Raji (cell line): ENCODE results near the gene FAM222B.
A peak's percentile ranks its signal among the peaks of the same experiment; 100 is the strongest.

Experiments
- POLR2A ChIP-seq: IDR thresholded peaks from 2 replicates; pipeline ENCODE4 v1.6.1; 2011; ENCODE audit warnings: low read depth, low read length, control low read depth; ENCODE audit not compliant: insufficient read depth

The FAM222B gene

DNA sequence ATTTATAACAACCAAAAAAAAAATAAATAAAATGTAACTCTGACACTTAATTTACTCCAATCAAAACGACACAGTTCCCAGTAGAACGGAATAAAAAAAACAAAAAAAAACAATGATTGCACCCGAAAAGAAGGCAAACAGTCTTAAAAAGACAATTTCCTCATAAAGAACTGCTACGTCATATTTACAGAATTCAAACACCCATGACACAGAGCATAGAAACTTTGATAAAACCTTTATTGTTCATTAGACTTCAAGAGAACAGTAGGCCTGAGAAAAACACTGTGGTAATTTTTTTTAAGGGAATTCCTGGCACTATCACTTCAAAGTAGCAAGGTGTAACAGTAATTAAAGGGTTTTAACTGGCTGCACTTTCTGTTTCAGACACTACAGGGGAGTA, 26.1 kb downstream of the FAM222B start:
- TF ChIP-seq POLR2A, result no peak

GRCh38 chr17:28812748-28813377, 29.7 kb downstream of the FAM222B start:
- TF ChIP-seq POLR2A, result no peak

GRCh38 chr17:28812091-28812747, 30.4 kb downstream of the FAM222B start:
- TF ChIP-seq POLR2A, result peak; percentile 70

GRCh38 chr17:28811651-28812090, 30.9 kb downstream of the FAM222B start:
- no peak for TF ChIP-seq POLR2A

DNA sequence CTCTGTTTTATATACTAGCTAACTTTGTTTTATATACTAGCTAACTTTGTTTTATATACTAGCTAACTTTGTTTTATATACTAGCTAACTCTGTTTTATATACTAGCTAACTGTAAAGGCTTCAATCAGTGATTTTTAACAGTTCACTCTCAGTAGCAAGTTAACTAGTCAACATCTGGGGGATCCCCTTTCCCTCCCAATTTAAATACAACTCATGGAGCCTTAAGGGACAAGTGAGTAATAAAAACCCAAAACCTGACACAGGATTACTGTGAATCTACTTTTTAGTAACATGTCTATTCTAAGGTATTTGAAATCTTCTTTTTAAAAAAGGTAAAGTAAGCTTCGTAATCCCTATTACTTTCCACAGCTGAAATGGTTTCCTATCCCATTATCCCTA, 32.2 kb downstream of the FAM222B start:
- no peak for TF ChIP-seq POLR2A

DNA sequence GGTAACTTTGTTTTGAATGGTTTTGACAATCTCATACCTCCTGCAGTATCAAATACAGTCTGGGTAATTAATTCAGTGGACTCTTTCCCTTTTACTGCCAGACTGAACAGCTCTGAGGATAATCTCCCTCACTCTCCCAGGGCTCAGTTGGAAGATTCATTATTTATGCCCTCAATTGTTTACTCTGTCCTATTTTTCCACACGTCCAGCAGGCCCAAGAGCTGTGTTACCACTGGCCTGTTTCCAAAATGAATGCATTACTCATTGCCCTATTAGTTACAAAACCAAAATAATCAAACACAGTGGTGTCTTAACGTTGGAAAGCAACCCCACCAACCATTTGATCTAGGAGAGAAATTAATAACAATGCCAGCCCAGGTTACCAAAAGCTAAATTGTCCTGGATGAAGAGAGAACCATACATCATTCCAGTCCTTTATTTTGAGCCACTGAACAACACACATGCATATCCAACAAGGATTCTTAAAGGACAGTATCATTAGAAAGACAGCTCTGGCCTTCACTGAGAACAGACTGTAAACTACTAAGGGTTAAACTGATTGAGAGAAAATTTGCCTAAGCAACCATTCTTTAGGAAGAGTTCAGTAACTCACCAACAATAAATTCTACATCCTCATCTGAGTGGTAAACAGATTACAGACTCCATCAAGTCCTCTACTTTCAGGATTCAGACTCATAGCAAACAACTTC, 34.5 kb downstream of the FAM222B start:
- TF ChIP-seq POLR2A, result no peak

- no peak for TF ChIP-seq POLR2A
Observed at GRCh38 chr17:28796062-28796461, 46.5 kb downstream of the FAM222B start.

DNA sequence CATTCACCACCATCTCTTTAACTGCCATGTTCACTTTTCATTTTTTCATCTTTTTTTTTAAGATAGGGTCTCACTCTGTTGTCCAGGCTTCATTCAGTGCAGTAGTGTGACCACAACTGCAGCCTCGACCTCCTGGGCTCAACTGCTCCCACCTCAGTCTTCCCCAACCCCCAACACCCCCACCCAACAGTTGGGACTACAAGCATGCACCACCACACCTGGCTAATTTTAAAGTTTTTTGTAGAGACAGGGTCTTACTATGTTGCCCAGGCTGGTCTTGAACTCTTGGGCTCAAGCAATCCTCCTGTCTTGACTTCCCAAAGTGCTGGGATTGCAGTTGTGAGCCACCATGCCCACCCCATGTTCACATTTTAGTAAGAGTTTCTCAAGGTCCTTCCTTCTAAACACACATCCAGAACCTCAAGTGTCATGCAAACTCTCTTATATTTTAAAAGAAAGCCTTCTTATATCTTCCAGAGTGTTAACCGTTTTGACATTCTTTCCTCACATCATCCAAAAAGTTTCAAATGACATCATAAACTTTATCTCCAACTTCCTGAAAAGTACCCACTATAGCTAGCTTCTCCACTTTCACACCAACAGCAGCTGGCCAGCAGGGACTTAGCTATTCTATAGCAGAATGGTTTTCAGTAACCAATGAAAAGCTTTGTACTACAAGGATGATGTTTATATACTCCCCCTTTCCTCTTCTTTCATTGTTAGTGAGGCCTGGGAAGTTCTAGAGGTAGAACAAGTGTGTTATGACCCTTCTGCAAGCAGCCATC, 49.5 kb downstream of the FAM222B start:
- no peak for TF ChIP-seq POLR2A

DNA sequence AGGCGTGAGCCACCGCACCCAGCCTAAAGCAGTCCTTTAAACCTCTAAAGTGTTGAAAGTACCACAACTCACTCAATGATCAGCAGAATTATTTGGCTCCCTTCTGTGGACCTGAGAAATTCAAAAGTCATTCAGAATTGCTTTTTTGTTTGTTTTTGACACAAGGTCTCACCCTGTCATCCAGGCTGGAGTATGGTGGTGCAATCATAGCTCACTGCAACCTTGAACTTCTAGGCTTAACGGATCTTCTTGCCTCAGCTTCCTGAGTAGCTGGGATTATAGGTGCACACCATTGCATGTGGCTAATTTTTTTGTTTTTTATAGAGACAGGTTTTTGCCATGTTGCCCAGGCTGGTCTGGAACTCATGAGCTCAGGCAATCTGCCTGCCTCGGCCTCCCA, 54.5 kb downstream of the FAM222B start:
- no peak for TF ChIP-seq POLR2A

GRCh38 chr17:28783161-28783560, 59.4 kb downstream of the FAM222B start:
- no peak for TF ChIP-seq POLR2A

DNA sequence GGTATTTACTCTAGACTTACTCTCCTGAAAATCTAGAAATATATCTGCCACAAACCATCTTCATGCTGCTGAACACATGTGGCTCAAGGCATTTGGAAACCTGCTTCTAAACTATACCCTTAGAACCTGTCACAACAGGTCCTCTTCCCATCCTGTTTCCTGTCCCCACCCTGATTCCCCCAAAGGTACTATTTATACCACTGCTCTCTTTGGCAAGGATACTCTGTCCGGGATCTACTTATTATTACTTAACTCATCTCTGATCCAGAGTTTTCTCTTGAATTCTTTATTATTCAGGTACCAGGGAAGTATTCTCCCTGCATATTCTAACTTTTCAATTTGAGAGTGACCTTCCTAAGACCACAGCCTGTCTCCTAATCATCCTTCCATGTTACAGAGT, 65.4 kb downstream of the FAM222B start:
- no peak for TF ChIP-seq POLR2A

DNA sequence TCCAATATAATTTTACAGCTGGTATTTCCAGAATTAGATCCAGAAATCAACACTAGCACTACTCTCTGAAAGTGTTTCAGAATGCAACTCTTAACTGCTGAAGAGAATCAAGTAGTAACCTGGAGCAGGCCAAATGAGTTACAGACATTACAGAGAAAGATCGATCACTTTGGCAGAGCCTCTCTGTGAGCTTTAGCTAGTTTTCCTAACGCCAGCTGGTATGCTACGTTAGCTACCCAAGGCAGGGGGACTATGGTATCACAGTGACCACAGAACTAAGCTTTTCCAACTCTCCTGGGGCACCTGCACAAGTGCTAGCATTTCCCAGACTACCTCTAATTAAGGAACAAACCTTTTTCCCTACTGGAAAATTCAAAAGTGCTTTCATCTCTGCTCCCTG, 68.4 kb downstream of the FAM222B start:
- no peak for TF ChIP-seq POLR2A

- no peak for TF ChIP-seq POLR2A
Observed at GRCh38 chr17:28773736-28774135, 68.9 kb downstream of the FAM222B start.

GRCh38 chr17:28765038-28765437, 77.6 kb downstream of the FAM222B start:
- no peak for TF ChIP-seq POLR2A

DNA sequence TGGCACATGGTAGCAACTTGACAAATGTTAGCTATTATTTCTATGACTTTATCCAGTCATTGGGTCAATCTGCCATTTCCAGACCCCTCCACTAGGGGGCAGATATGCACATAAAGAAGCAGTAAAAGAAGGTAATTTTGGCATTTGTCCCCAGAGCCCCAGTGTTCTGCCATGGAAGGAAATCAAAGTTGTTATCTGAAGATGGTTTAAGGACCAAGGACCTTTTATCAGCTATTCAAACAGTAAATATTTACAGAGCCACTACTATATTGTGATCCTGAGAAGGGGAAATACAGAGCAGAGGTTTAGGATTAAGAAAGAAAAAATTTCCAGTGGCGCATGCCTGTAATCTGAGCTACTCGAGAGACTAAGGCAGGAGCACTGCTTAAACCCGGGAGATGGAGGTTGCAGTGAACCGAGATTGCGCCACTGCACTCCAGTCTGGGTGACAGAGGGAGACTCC, 78.8 kb downstream of the FAM222B start:
- no peak for TF ChIP-seq POLR2A

- TF ChIP-seq POLR2A, result no peak
Observed at GRCh38 chr17:28763137-28763799, 79.3 kb downstream of the FAM222B start.
